GM23338 (cell line): ENCODE data around the gene PCOLCE2. TPM values are rescaled to one million over a fixed set of nuclear protein-coding genes. Genes with fewer than 3 reads are reported as not detected.

Experiments
- ATAC-seq: fragments of 200-7000 bp; cut with Tn5 transposase; 3 replicates; pipeline ENCODE4 v1.9.1; 2020
- DNase-seq: peaks from one replicate; pipeline ENCODE4 v3.0.0-alpha.2; 2015; ENCODE audit warnings: low spot score
- H2AFZ ChIP-seq: fragments of 200-600 bp; sonication (generic); 2 replicates; pipeline ENCODE4 v1.8.0; 2016; ENCODE audit warnings: antibody characterized with exemption, mild to moderate bottlenecking, moderate library complexity
- H3F3A ChIP-seq: fragments of 200-600 bp; sonication (generic); replicated peaks from 2 replicates; pipeline ENCODE4 v1.8.0; 2017; ENCODE audit warnings: antibody characterized with exemption, mixed run types, low read depth
- H3K27ac ChIP-seq: fragments of 200-600 bp; sonication (generic); 2 replicates; pipeline ENCODE4 v1.6.1; 2016; ENCODE audit warnings: low read depth
- H3K27me3 ChIP-seq: fragments of 200-600 bp; sonication (generic); 2 replicates; pipeline ENCODE4 v1.8.0; 2016; ENCODE audit warnings: mild to moderate bottlenecking, mixed run types, moderate library complexity; ENCODE audit not compliant: insufficient read depth
- H3K36me3 ChIP-seq: fragments of 200-600 bp; sonication (generic); 2 replicates; pipeline ENCODE4 v1.8.0; 2016; ENCODE audit warnings: mild to moderate bottlenecking; ENCODE audit not compliant: insufficient read depth
- H3K4me1 ChIP-seq: fragments of 200-600 bp; sonication (generic); 2 replicates; pipeline ENCODE4 v1.8.0; 2016; ENCODE audit warnings: mild to moderate bottlenecking, moderate library complexity; ENCODE audit not compliant: insufficient read depth
- H3K4me2 ChIP-seq: fragments of 200-600 bp; sonication (generic); 2 replicates; pipeline ENCODE4 v1.7.1; 2017; ENCODE audit warnings: mixed run types
- H3K4me3 ChIP-seq: fragments of 200-600 bp; sonication (generic); 2 replicates; pipeline ENCODE4 v1.6.1; 2016; ENCODE audit warnings: mixed run types
- H3K79me2 ChIP-seq: fragments of 200-600 bp; sonication (generic); replicated peaks from 2 replicates; pipeline ENCODE4 v1.8.0; 2017; ENCODE audit warnings: mild to moderate bottlenecking; ENCODE audit not compliant: insufficient read depth
- H3K9me2 ChIP-seq: fragments of 200-600 bp; sonication (generic); 2 replicates; pipeline ENCODE4 v1.8.0; 2017; ENCODE audit not compliant: insufficient read depth
- H4K20me1 ChIP-seq: fragments of 200-600 bp; sonication (generic); replicated peaks from 2 replicates; pipeline ENCODE4 v1.8.0; 2017; ENCODE audit warnings: mild to moderate bottlenecking; ENCODE audit not compliant: insufficient read depth
- H3K27ac Mint-ChIP-seq: 2 replicates; pipeline ENCODE4 v1.8.0; 2020; ENCODE audit warnings: inconsistent platforms, mild to moderate bottlenecking, moderate library complexity, mixed read lengths
- H3K27me3 Mint-ChIP-seq: 3 replicates; pipeline ENCODE4 v1.8.0; 2022; ENCODE audit warnings: low read depth, mild to moderate bottlenecking, moderate library complexity, mixed read lengths, inconsistent platforms; ENCODE audit not compliant: insufficient read depth, poor library complexity
- H3K36me3 Mint-ChIP-seq: 3 replicates; pipeline ENCODE4 v1.8.0; 2021; ENCODE audit warnings: low read depth, mild to moderate bottlenecking, inconsistent platforms, moderate library complexity, mixed read lengths
- H3K4me1 Mint-ChIP-seq: 3 replicates; pipeline ENCODE4 v1.8.0; 2020; ENCODE audit warnings: mild to moderate bottlenecking, inconsistent platforms, mixed read lengths
- H3K4me3 Mint-ChIP-seq: 3 replicates; pipeline ENCODE4 v1.8.0; 2021; ENCODE audit warnings: moderate library complexity, mild to moderate bottlenecking, inconsistent platforms, mixed read lengths
- H3K9me3 Mint-ChIP-seq: 3 replicates; pipeline ENCODE4 v1.8.0; 2020; ENCODE audit warnings: moderate library complexity, mild to moderate bottlenecking, inconsistent platforms, mixed read lengths
- CREB1 ChIP-seq: fragments of 250-450 bp; sonication (Bioruptor Pico); IDR thresholded peaks from 2 replicates; pipeline ENCODE4 v1.5.0; 2020; ENCODE audit warnings: low read depth, mild to moderate bottlenecking, moderate library complexity
- CTCF ChIP-seq, 2 experiments: fragments of 200-600 bp in 1 of 2; sonication (generic) in 1 of 2; conservative IDR thresholded peaks; 2 replicates each; pipeline versions ENCODE4 v1.5.1 to v1.6.1; 2016 to 2017; ENCODE audit warnings: antibody characterized with exemption in 2 of 2, low read depth in 2 of 2, mild to moderate bottlenecking in 2 of 2, moderate library complexity in 1 of 2
- EZH2 ChIP-seq: fragments of 200-600 bp; sonication (generic); IDR thresholded peaks from one replicate; pipeline ENCODE4 v1.8.0; 2017; ENCODE audit warnings: antibody characterized with exemption, mild to moderate bottlenecking, low read depth; ENCODE audit not compliant: unreplicated experiment
- NANOG ChIP-seq: IDR thresholded peaks from 2 replicates; pipeline ENCODE4 v1.6.1; 2016; ENCODE audit warnings: antibody characterized with exemption, borderline replicate concordance
- POLR2AphosphoS5 ChIP-seq: IDR thresholded peaks from 2 replicates; pipeline ENCODE4 v1.6.1; 2016; ENCODE audit warnings: antibody characterized with exemption, low read depth
- REST ChIP-seq: IDR thresholded peaks from one replicate; pipeline ENCODE4 v1.6.1; 2018; ENCODE audit warnings: antibody characterized with exemption; ENCODE audit not compliant: unreplicated experiment
- polyA plus RNA-seq: library from polyadenylated mRNA; unstranded; fragments of >200 nt; fragmentation: Nextera tagmentation; extraction: Ambion mirVana; gene quantifications from 2 replicates; pipeline ENCODE4 v1.2.1, GENCODE V29; 2016
- total RNA-seq: library from RNA; depleted of rRNA; stranded (reverse); fragments of >200 nt; shearing (Covaris generic); gene quantifications from 2 replicates; pipeline ENCODE4 v1.2.3, GENCODE V29; 2014

Gene PCOLCE2
- total and polyA plus RNA-seq, 2 experiments from 2014 or later: 17.7 to 22.6 TPM

- peak; percentile 77 for DNase-seq
- peak overlapping the region; percentile 35 for H3K4me3 Mint-ChIP-seq
These were observed 25.7 kb downstream of the PCOLCE2 start for GRCh38 chr3:142863010-142863817.

More at GRCh38 chr3:142863010-142863817, 25.7 kb downstream of the PCOLCE2 start:
- Histone ChIP-seq H3K4me3 (peak overlapping the region; percentile 7; the same call in 1 of the 2 replicates), H3K79me2 (no peaks in the 10 kb centered on the region), H3K27ac (peak overlapping the region; percentile 89), H3K4me2 (peak overlapping the region; percentile 46), H3K36me3 (no peaks in the 10 kb centered on the region), H3K4me1 (peaks cover 50% of the 10 kb centered on the region), H3F3A (no peaks in the 10 kb centered on the region), H3K9me2 (no peaks in the 10 kb centered on the region), H4K20me1 (no peaks in the 10 kb centered on the region), H3K27me3 (no peaks in the 10 kb centered on the region), H2AFZ (no peak overlapping the region)
- no peaks in the 10 kb centered on the region; the same call in 2 of the 3 replicates for H3K36me3 Mint-ChIP-seq
- H3K27me3 Mint-ChIP-seq: peaks cover 12% of the 10 kb centered on the region
- peak overlapping the region; percentile 49 for H3K27ac Mint-ChIP-seq
- no peaks in the 10 kb centered on the region for H3K9me3 Mint-ChIP-seq
- peak; percentile 68 for ATAC-seq
- peaks cover 59% of the 10 kb centered on the region for H3K4me1 Mint-ChIP-seq
- TF ChIP-seq REST (no peak), CTCF (conservative IDR thresholded peaks at IDR 0.05; ENCODE audit: low read depth in 2 of 2) (no peak), CREB1 (CRISPR knock-in tag) (no peak), POLR2AphosphoS5 (no peak), EZH2 (no peak), NANOG (peak; percentile 46; the same call in 1 of the 2 replicates)
